HG03439 (cell line): ENCODE data around the gene CYP2C8.
"Not testable (repeated sequence)": the region's sequence is repeated elsewhere in the genome, so short reads cannot be mapped to it uniquely, and the experiment has no call there.

Source experiments
- ATAC-seq: cut with Tn5 transposase; IDR thresholded peaks from one replicate; pipeline ENCODE4 v1.9.1; 2021; ENCODE audit warnings: mild to moderate bottlenecking, moderate library complexity; ENCODE audit not compliant: unreplicated experiment

Gene CYP2C8

DNA sequence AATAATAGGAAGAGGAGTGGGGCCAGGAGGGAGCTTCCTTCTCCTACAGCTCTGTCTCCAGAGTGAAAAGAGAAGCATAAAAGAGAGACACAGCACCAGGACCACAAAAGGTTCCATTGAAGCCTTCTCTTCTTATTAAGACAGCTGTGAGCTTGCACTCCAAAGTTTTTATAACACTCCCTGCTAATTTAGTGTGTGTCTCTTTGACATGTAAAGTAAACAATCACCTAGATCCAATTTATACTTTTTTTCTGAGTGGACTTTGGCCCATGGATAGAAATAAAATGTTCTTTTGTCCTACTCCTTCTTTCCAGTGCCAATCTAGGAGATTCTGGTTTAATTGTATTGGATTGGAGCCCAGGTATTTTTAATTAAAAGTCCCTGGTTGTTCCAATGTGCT lies at the start of gene CYP2C8:
CYP2C8 (minus strand) TSS at position 212 of the 400 bp plus-strand sequence; CDS start at position 117, 95 bp downstream.
- no peak for ATAC-seq

DNA sequence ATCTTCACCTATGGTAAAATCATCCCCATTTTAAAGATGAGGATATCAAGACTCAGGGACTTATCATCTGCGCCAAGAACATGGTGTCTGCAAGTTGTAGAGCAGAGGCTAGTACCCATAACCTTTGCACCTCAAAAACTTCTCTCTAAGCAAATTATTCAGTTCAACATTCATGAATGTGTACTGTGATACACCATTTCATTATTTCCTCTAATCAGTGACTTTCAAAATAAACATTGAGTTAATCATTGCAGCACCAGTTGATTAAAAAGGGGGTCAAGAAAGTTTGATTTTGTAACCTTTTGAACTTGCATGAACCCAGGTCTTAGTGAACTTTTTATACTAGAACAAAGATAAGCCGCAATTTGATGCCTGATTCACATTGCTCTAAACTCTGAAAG lies 47.6 kb upstream of the CYP2C8 start:
- no peak for ATAC-seq

DNA sequence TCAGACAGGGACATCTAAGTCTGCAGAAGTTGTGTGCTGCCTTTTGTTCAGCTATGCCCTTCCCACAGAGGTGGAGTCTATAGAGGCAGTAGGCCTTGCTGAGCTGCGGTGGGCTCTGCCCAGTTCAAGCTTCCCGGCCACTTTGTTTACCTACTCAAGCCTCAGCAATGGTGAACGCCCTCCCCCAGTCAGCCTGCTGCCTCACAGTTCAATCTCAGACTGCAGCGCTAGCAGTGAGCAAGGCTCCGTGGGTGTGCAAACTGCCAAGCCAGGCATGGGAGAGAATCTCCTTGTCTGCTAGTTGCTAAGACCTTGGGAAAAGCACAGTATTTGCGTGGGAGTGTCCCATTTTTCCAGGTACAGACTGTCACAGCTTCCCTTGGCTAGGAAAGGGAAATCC lies 41.5 kb upstream of the CYP2C8 start:
- ATAC-seq = not testable (repeated sequence)

DNA sequence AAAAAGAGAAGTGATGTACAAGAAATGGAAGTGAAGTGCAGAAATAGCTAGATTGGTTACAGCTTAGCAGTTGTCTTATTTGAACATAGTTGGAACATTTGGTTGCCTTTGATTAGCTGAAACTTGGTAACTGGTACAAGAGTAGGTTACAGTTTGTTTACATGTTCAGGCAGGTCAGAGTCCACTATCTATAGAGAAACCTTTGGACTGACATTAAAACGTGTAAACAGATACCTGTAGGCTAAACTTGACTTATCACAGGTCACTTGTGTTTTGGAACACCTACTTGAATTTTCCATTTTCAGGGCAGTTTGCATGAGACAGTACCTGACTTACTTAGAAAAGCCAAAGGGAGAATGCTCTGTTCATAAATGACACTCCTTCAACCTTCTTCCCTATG lies 28.5 kb upstream of the CYP2C8 start:
- no peak for ATAC-seq

DNA sequence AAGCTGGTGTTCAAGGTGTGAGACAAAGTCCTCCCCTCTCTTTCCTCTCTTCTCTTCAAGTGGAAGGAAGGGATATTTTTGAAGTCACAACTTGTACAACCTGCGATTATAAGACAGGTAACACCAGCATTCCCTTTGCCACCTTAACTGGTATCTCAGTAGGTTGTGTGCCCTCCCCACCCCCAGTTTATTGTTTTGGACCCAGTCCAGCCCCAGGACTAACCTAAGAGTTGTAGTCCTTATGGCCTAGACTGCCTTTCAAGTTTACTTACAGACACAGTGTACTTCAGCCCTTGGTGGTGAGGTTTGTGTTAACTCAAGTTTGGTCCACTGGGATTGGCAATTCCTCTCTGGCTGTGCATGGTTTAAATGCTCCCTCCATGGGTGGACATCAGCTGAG lies 26.8 kb upstream of the CYP2C8 start:
- ATAC-seq = no peak

DNA sequence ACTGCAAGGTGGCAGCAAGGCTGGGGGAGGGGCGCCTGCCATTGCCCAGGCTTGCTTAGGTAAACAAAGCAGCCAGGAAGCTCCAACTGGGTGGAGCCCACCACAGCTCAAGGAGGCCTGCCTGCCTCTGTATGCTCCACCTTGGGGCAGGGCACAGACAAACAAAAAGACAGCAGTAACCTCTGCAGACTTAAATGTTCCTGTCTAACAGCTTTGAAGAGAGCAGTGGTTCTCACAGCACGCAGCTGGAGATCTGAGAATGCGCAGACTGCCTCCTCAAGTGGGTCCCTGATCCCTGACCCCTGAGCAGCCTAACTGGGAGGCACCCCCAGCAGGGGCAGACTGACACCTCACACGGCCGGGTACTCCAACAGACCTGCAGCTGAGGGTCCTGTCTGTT lies 10.3 kb upstream of the CYP2C8 start:
- ATAC-seq = not testable (repeated sequence)

DNA sequence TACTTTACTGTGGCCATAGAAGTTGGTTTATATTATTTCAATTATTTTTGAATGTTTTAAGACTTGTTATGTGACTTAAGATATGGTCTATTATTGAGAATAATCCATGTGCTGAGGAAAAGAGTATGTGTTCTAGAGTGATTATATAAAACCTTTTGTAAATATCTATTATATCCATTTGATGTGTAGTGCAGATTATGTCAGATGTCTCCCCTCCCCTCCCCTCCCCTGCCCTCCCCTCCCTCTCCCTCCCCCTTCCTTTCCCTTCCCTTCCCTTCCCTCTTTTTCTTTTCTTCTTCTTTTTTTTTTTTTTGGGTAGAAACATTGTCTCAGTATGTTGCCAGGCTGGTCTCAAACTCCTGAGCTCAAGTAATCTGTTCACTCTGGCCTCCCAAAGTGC lies 8.3 kb upstream of the CYP2C8 start:
- no peak for ATAC-seq

DNA sequence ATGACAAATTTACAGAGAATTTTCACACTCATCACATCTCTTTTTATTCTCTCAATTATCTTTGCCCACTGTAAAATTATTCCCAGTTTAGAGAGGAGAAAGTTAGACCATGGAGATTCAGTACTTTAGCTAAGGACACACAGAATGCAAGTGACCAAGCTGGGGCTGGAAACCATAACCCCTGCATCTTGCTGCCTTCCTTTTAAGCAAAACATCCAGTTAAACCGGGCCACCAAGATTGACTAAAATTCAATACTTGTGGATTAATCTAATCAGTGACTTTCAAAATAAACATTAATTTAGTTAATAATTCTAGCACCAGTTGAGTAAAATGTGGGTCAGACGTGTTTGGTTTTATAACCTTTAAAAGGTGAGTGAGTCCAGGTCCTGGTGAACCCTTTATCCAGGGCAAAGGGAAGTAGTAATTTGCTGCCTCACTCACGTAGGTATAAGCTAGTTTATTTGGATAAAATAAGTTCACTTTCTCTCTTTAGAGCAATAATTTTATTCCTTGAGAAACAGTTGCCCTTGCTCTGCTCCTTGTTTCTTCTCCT lies 1.9 kb upstream of the CYP2C8 start:
- no peak for ATAC-seq

DNA sequence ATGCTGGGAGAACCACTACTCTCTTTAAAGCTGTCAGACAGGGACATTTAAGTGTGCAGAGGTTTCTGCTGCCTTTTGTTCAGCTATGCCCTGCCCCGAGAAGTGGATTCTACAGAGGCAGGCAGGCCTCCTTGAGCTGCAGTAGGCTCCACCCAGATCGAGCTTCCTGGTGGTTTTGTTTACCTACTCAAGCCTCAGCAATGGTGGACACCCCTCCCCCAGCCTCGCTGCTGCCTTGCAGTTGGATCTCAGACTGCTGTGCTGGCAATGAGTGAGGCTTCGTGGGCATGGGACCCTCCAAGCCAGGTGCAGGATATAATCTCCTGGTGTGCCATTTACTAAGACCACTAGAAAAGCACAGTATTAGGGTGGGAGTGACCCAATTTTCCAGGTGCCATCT lies 5.2 kb downstream of the CYP2C8 start:
- ATAC-seq = not testable (repeated sequence)

DNA sequence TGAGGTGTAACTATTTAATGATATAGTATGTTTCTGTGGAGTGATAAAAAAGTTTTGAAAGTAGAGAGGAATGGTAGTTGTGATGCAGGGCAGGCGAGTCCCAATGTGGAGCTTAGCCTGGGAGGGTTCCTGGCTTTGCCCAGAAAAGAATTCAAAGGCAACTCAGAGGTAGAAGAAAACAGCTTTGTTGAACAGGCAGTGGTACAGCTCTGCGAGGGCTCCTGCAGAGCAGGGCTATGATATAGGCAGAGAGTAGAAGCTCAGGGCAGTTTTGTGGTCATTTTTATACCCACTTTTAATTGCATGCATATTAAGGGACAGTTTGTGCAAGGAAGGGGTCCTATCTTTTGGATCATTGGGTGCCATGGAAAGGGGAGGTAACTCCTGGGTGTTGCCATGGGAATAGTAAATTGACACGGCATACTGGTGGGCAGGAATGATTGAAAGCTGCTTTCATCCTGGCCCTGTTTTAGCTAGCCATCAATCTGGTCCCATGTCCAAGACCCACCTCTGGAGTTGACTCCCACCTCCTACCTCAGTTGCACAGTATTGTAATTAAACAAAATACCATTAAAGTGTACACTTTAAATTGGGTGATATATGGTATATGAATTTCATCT lies 12.4 kb downstream of the CYP2C8 start:
- ATAC-seq = no peak

DNA sequence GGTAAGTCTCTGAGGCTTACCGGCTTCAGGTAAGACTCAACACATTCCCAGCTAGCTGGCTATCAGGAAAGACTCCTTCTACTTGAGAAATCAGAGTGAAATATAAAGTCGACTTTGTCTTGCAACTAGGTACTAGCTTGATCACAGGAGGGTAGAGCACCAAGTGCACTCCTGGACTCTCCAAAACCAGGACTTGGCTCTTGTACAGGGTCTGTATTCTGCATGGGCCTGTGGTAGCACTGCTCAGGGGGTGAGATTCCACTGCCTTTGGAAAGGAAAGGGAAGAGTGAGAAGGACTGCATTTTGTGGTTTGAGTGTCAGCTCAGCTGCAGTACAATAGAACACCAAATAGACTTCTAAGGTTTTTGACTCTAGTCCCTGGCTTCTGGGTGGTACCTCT lies 19.4 kb downstream of the CYP2C8 start:
- ATAC-seq = no peak

DNA sequence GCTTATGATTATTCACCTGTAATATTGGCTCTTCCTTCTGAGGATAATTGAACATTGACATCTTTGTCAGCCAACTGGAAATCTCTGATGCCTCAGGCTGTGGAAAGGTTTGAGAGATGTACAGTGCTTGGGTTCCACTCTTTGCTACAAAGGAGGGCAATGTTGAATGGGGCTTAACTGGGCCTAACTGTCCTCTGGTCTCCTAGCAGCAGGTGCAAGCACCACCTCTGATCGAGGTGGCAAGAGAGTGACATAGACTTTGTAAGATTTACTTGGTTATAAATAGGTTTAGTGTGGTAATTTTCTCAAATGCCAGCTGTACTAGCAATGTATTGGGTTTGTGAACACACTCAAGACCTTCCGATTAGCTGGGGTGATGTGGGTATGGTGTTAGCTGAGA lies 21.1 kb downstream of the CYP2C8 start:
- ATAC-seq = no peak

DNA sequence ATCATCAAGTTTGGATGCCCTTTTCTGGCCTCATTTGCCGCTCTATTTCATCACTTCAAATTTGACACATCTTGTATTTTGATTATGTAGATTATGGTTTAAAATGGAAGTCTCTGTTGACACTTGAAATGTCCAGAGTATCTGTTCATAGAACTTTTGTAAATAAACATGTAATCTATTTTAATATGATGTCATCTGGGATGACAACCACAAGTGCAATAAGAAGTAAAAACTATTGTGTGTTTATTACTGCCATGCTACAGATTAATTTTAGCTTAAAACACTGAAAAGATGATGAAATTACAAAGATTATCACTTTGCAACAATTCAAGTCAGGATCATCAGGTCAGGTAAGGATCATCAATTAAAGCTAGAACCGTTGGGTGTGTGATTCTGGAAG lies 30.0 kb downstream of the CYP2C8 start:
- ATAC-seq = no peak

DNA sequence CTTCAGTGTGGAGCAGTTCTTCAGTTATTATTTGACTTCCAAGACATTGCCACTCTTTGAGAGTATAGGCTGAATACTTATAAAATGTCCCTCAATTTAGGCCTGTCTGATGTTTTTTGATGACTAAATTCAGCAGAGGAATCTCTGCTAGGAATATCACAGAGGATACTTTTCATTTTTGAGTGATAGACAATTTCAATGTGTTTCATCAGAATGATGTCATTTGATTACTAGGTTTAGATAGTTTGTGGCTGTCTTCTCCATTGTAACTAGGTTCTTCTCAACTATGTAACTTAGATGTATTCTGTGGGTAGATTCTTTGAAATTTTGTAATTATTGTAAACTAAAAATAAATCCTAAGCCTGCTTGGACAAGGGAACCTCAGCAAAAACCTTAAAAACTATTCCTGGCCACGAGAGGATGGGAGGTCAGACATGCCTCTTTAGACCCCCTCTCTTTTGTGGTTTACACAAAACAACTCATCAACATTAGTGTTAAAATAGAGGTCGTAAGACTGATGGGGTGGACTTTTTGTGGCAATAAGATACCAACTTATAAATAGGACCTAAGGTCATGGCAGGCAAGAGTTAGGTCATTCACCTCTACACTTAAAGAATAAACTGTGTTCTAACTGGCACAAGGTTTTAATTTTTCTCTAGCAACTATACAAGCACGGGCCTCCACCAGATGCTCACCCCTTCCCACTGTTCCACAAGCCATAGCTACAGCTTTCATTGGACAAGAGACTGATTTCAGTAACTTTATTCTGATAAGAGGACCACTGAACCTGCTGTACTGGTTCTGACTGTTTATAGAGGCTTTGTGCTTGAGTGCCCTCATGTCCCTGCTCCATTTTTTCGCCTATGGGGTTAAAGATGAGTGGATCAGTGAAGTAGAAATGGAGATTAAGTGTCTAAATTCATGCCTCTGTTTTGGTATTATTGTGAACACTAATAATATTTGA lies 33.7 kb downstream of the CYP2C8 start:
- ATAC-seq = no peak

DNA sequence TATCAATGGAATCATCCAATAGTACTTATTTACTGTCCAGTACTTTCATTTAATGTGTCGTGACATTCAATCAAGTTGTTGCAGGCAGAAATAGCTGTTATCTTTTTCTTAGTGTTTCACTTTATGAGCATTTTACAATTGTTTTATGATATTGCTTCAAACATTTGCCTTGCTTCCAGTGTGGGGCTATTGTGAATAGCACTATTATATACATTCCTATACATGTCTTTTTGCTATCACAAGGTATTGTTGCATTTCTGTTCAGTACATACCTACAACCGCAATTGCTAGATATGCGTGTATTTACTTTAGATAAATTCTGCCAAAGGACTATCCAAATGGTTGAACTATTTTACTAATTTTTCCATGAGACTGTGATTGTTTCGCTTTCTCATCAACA lies 34.9 kb downstream of the CYP2C8 start:
- no peak for ATAC-seq

DNA sequence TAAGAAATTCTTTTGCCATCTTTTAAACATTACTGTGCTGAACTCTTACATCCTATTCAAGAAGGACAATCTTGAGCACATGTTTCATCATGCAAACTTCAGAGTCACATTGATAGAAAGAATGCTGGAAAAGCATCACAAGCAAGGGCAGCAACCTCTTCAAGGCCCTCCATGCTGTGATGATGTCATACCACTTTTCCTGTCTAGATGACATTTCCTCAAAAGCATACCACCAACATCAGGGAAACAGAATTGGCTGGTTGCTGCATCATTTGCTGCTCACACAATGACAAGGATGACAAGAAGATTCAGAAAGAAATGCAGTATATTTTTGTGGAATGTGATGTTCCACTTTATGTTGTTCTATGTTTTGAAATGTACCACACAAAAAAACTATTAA lies 37.6 kb downstream of the CYP2C8 start:
- no peak for ATAC-seq

DNA sequence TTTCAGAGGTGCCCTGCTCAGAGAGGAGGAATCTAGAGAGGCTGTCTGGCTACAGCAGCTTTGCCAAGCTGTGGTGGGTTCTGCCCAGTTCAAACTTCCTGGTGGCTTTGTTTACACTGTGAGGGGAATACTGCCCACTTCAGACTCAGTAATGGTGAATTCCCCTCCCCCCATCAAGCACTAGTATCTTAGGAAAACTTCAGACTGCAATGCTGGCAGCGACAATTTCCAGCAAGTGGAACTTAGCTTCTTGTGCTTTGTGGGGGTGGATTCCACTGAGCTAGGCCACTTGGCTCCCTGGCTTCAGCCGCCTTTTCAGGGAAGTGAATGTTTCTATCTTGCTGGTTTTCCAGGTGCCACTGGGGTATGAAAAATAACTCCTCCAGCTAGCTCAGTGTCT lies 42.8 kb downstream of the CYP2C8 start:
- ATAC-seq = no peak

DNA sequence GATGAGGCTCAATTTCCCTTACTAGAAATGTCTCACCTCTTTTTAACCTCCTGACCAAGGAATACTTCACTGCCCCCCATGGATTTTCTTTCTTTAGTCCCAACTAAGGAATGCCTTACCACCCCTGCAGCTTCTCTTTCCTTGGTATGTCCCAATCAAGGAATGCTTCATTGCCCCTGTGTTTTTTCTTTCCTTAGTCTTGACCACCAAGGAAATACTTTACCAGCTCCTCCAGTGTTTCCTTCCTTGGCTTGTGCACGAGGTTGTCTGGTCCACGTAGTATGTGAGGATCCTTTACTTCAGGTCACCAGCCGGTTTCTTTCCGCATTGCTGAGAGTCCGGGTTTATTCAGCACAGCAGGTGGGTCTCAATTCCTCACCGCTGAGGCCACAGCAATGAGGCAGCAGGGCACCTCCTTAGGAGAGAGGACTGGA lies 71.5 kb downstream of the CYP2C8 start:
- ATAC-seq = no peak

DNA sequence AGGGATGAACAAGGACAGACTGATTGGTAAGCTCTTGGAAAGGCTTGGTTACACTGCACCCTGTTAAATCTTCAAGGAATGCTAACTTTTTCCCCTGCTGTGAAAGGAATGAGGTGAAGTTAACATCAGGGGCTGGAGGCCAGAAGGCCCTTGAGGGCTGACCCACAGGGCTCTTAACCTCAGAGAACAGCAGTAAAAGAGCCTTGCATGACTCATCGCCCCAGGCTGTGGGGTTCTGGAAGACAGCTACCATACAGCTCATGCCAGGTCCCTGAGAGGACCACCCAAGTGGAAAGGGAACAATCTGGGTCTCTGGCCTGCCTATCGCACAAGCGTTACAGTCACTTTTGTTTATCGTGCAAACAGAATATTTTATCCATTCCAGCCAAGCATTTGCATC lies 76.5 kb downstream of the CYP2C8 start:
- no peak for ATAC-seq

DNA sequence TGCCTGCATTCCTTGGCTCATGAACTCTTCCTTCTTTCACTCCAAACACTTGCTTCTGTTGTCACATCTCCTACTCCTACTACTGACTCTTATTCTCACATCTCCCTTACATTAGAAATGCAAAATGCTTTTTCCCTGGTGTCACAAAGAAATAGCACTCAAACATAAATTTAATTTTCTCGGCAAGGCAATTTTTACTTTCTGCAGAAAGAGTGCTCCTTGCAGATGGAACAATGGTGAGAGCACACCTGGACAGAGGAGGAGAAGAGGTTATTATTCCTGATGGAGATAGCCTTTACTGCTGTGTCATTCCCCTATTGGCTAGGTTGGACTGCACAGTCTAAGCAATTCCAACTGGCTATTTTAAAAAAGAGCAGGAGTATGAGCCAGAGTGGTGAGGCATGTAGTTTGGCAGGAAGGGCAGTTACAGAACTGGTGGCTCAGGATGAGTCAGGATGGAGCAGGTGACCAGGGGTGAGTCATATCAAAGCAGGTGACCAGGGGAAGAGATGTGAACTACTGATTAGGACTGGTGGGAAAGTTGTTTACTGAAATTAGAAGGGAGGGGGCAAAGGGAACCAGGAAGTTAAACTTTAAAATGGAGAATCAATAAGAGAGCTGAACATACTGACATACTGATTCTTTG lies 77.9 kb downstream of the CYP2C8 start:
- ATAC-seq = no peak

DNA sequence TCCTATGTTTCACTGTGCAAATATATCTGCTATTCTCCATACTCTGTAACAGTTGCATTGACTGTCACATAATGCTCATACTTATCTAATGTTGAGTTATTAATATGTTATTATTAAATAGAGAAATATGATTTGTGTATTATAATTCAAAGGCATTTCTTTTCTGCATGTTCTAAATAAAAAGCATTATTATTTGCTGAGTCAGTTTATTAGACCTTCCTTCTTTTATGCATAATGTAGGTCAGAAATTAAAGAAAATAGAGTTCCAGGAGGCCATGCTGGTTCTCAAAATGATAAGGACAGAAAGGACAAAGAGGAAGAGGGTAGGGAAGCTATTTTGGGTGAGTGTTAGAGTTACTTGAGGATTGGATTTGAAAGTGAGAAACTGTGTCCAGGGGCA lies 80.1 kb downstream of the CYP2C8 start:
- no peak for ATAC-seq
